GM19324 (cell line): ENCODE data around the gene CAP2.
"Not testable (repeated sequence)": the region's sequence is repeated elsewhere in the genome, so short reads cannot be mapped to it uniquely, and the experiment has no call there.

ENCODE experiments used
- ATAC-seq: cut with Tn5 transposase; IDR thresholded peaks from one replicate; pipeline ENCODE4 v1.9.1; 2021; ENCODE audit warnings: mild to moderate bottlenecking, moderate library complexity; ENCODE audit not compliant: unreplicated experiment, low FRiP score

The CAP2 gene

DNA sequence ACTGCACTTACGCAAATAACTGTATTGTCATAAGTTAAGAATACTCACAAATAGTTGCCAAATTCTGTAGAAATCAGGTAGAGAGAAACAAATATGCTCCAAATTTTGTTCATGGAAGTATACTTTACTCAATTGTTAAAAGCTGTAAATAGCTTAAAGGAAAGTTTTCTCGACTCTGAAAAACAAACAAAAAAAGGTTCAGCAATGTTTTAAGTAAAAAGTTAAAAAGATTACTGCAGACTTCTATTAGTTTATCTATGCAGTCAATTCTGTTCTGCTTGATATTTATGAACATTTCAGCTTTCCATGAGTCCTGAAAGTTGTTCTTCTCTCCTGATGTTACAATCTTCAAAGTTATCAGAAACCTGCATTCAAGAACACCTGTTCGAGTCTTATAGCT lies 169.2 kb downstream of the CAP2 start:
- no peak for ATAC-seq

DNA sequence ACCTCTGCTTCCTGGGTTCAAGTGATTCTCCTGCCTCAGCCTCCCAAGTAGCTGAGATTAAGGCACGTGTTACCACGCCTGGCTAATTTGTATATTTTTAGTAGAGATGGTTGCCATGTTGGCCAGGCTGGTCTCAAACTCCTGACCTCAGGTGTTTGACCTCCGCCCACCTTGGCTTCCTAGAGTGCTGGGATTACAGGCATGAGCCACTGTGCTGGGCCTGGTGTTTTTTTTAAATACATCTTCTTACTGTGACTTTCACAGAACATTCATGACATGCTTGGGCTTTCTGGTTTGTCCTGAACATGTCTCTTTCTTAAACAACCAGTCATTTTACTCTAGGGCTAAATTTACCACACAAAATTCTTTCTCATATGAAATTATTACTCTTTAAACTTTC lies 172.0 kb downstream of the CAP2 start:
- no peak for ATAC-seq

DNA sequence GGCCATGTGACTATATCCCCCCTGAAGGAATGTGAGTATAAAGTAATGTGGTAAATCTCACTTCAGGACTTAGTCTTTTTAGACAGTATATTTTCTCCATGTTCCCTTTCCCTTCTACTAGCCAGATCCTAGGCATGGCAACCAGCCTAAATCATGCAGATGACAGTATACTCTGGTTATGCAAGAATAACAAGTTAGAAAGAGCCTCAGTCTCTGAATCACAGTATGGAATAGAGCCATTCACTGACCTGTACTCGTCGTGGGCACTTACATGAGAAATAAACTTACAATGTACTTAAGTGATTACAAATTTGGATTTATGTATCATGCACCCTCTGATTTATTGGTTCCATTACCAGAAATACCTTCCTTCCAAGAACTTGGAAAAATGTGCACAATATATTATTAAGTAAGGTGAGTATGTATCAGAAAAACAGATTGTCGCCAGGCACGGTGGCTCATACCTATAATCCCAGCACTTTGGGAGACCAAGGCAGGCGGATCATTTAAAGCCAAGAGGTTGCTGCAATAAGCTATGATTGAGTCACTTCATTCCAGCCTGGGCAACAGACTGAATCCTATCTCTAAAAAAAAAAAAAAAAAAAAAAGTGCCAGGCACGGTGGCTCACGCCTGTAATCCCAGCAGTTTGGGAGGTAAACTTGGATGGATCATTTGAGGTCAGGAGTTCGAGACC lies 181.6 kb downstream of the CAP2 start:
- ATAC-seq, result no peak

DNA sequence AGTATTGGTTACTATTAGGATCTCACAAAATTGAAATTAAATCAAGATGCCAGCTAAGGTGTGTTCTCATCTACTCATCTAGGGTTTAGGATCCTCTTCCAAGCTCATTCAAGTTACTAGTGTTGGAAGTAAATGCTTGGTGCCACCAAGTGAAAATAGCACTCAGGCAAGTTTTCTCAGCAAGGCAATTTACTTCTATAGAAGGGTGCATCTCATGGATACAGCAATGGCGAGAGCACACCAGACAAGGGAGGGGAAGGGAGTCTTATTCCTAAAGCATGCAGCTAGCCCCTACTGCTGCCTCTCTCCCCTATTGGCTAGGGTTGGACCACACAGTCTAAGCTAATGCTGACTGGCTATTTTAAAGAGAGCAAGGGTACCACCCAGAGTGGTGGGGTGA lies 183.7 kb downstream of the CAP2 start:
- no peak for ATAC-seq

DNA sequence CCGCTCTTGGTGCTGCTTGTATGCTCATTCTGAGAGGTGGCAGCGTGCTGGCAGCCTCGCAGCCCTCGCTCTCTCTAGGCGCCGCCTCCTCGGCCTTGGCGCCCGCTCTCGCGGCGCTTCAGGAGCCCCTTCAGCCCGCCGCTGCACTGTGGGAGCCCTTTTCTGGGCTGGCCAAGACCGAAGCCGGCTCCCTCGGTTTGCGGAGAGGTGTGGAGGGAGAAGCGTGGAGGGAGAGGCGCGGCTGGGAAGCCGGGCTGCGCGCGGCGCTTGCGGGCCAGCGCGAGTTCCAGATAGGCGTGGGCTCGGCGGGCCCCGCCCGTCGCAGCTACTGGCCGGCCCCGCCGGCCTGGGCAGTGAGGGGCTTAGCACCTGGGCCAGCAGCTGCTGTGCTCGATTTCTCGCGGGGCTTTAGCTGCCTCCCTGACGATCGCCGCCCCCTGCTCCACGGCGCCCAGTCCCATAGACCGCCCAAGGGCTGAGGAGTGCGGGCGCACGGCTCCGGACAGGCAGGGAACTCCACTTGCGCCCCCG lies 187.2 kb downstream of the CAP2 start:
- ATAC-seq, result no peak

DNA sequence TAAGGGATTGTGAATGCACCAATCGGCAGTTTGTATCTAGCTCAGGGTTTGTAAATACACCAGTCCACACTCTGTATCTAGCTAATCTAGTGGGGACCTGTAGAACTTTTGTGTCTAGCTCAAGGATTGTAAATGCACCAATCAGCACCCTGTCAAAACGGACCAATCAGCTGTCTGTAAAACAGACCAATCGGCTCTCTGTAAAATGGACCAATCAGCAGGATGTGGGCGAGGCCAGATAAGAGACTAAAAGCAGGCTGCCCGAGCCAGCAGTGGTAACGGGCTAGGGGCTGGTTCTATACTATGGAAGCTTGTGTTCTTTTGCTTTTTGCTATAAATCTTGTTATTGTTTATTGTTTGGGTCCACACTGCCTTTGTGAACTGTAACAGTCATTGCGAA lies 187.9 kb downstream of the CAP2 start:
- ATAC-seq, result not testable (repeated sequence)

DNA sequence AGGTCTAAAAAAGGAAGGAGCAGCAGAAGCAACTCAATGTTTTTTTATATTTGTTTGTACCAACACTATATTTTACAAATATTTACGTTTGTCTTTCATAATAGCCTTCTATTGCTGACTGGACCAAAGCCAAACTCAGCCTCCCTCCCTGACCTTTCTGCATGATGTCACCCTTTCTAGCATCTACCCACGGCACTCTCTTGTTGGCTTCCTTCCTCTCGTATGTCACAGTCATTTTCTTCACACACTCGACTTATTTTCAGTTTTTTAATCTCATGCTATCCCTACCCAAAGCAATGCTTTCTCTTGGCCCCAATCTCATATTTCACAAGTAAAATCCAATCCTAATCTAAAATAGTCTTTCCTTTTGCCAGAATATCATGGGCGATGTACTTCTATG lies 190.4 kb downstream of the CAP2 start:
- no peak for ATAC-seq

DNA sequence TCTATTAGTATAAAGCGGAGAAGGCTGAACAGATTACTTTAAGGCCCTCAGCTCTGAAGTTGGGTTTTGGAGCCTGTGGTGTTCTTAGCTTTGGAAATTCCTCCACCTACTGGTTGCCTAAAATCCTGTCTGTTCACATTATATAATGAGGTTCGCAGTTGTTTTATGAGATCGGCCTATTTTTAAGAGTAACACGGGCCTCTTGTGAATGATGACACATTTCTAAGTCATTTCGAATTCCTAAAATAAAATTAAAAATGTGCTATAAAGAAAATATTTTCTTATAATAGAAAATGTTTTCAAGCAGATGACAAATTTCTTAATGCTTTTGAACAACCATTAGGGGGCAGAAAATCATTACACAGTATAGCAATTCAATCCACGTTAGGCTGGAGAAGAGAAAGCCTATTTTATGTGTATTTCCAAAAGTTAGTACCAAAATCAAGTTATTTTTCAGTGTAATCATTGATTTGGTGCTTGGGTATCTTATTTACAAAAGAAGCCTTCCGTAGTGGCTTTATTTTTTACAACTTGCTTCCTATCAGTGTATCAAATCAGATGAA lies 190.9 kb downstream of the CAP2 start:
- no peak for ATAC-seq

DNA sequence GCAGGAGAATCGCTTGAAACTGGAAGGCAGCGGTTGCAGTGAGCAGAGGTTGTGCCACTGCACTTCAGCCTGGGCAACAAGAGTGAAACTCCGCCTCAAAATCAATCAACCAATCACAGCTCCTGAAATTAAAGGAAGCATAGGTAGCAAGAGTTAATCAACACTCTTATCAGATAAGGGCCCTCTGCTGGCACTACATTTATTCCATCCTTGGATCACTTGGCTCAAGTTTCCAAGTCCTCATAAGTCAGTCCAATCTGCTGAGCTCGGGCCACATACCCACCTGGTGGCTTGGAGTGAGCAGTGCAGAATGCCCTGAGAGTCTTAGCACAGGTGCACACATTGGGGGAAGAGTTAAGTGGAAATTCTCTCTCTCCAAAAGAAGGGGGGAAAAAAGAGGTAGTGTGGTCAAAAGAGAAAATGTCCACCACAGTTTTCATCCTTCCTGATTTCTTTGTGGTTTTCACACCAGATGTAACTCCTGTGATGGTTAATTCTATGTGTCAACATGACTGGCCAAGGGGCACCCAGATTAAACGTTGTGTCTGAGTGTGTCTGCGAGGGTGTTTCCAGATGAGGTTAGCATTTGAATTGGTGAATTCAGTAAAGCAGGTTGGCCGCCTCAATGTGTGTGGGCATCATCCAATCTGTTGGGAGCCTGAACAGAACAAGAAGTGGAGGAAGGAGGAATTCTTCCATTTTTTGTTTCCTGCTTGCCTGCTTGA lies 192.5 kb downstream of the CAP2 start:
- no peak for ATAC-seq

DNA sequence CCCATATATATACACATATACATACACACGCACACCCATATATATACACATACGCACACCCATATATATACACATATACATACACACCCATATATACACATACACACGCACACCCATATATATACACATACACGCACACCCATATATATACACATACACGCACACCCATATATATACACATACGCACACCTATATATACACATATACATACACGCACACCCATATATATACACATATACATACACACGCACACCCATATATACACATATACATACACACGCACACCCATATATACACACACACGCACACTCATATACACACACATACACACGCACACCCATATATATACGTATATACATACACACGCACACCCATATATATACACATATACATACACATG lies 193.2 kb downstream of the CAP2 start:
- ATAC-seq, result not testable (repeated sequence)

DNA sequence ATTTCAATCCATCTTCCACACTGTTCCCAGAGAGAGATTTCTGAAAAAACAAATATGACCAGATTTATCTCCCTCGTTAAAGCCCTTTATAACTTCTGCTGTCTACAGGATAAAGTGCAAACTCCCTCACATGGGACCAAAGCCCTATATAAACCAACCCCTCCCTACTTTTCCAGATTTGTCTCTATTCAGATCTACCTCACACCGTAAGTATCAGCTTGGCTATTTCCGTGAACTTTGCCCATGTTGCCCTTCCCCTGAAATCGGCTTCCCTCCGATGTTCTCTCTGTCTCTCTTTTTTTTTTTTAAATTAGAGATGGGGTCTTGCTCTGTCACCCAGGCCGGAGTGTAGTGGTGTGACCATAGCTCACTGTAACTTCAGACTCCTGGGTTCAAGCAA lies 194.6 kb downstream of the CAP2 start:
- ATAC-seq, result no peak

DNA sequence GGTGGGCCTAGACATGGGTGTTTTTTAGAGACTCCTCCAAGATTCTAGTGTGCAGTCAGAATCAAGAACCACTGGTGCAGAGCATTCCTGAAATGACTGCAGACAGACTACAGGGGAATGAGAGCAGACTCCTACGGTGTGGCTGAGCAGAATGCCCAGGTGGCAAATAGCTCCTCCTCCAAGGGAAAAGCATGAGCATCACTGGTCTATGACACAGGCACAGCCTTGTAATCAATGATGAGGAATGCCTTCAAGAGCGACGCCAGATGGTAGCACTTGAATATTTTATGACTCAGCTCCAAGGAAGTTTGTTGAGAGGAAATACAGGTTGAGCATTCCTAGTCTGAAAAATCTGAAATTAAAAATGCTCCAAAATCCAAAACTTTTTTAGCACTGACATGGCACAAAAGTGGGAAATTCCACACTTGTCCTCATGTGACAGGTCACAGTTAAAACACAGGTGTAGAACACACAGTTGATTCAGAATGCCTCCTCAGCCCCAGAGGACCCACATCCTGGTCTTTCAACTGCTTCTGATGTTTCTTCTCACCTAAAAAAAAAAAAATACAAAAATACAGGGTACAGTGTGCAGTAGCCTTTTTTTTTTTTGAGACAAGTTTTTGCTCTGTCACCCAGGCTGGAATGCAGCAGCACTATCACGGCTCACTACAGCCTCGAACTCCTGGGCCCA lies 196.2 kb downstream of the CAP2 start:
- ATAC-seq, result no peak

DNA sequence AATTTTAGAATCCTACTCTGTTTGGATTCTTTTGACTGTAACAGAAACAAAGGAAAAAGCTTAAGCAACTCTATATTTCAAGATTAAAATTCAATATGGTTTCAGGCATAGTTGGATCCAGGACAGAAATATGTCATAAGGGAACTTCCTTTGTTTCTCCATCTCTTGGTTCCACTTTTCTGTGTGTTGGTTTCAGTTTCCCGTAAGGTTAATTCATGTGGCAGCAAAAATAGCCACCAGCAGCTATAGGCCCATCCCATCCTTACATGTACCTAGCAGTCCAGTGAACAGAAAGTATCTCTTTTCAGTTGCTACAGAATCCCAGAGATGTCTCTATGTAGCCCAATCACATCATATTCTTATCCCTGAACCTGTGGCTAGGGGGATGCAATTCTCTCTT lies 197.9 kb downstream of the CAP2 start:
- ATAC-seq, result no peak

DNA sequence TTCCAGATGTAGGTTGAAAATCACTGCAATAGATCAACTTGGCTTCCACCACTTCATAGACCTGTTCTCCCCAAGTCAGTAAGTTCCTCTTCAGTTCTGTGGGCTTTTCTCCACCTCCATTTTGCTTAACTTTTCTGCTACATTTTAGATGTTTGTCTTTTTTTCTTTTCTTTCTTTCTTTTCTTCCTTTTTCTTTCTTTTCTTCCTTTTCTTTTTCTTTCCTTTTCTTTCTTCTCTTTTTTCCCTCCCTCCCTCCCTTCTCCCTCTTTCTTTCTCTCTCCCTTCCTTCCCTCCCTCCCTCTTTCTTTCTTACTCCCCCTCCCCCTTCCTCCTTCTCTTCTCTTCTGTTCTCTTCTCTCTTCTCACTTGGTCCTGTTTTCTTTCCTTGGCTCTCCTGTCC lies 199.9 kb downstream of the CAP2 start:
- no peak for ATAC-seq

DNA sequence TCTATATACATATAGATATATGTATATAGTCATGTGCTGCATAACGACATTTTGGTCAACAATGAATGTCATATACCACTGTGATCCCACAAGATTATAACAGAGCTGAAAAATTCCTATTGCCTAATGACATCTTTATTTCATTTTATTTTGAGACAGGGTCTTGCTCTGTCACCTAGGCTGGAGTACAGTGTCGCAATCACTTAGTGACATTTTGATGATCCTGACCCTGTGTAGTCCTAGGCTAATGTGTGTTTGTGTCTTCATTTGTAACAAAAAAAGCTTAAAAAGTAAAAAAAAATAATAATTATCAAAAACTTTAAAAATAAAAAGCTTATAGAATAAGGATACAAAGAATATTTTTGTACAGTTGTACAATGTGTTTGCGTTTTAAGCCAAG lies 202.7 kb downstream of the CAP2 start:
- no peak for ATAC-seq

DNA sequence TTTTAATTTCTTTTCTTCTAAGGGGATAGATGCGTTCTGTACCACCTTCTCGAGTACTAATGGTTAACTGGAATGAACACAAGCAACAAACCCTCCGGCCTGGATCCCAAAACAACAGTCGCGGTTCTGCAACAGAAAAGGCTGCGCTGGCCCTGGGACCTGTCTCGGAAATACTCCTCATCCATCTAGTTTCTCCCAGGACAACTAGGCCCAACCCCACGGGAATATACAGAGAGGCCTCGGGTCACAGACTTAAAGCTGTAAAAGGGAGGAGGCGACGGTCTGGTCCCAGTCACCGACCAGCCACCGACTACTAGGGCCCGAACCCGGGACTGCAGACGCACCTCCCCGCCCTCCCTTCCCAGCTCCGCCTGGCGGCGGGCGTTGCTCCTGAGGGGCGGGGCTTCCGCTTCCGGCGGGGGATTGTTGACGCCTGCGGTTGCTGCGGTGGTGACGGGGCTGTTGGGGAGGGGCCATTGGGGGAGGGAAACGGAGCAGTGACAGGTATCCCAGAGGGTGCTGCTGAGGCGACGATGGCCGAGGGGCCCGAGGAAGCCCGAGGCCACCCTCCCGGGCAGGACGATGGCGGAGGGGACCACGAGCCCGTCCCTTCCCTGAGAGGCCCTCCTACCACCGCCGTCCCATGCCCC lies 206.6 kb downstream of the CAP2 start, which contains the start of gene FAM8A1:
Gene FAM8A1, plus strand, starts transcription at position 426 of the 650 bp plus-strand sequence. Its CDS starts 108 bp downstream, at position 534.
- ATAC-seq, result peak; percentile 96

DNA sequence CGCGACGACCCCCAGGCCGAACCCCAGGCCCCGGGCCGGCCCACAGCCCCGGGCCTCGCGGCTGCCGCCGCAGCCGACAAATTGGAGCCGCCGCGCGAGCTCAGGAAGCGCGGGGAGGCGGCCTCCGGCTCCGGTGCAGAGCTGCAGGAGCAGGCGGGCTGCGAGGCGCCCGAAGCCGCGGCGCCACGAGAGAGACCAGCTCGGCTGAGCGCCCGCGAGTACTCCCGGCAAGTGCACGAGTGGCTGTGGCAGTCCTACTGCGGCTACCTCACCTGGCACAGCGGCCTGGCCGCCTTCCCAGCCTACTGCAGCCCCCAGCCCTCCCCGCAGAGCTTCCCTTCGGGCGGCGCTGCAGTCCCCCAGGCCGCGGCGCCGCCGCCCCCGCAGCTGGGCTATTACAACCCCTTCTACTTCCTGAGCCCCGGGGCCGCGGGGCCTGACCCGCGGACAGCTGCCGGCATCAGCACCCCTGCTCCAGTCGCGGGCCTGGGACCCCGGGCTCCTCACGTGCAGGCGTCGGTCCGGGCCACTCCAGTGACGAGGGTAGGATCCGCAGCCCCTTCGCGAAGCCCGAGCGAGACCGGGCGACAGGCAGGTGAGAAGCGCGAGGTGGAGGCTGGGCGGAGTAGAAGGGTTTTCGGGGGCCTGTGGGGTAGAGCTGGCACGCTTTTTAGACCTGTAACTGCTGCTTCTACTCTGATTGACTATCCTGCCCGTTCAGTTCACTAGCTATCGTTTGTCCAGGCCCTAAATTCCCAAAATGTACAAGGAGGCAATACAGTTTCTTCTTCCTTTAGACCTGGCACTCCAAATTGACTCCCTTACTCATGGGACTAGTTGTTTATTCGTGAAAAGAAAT lies 207.4 kb downstream of the CAP2 start:
- ATAC-seq, result peak; percentile 61

DNA sequence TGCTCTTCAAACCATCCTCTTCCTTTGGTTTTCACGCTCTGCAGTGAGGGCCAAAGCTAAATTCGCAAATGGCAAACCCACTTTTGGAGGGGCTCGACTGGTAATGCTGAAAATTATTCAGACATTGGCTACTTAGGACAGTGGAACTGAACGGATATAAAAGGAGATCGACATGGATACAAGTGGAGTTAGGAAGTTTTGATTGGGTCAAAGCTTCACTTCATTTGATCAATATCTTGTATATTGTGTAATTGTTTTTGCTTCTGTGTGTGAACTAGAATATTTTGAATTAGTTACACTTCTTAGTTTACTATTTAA lies 207.9 kb downstream of the CAP2 start:
- no peak for ATAC-seq

DNA sequence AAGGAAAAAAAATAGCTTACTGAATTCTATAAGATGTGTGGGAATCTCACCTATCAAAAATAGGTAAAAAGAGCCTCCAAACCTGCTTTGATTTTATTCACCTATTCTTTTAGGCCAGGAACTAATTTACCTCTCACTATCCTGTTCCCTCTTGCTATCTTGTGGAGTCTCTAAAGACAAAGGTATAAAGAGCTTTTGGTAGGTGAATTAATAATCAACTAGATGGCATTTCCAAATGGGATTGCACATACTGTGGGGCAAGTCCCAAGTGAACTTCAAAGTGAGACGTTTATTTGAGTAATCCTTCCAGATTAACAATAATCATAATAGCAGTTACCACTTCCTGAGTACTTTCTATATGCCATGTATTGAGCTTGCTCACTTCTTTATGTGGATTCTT lies 209.5 kb downstream of the CAP2 start:
- no peak for ATAC-seq

DNA sequence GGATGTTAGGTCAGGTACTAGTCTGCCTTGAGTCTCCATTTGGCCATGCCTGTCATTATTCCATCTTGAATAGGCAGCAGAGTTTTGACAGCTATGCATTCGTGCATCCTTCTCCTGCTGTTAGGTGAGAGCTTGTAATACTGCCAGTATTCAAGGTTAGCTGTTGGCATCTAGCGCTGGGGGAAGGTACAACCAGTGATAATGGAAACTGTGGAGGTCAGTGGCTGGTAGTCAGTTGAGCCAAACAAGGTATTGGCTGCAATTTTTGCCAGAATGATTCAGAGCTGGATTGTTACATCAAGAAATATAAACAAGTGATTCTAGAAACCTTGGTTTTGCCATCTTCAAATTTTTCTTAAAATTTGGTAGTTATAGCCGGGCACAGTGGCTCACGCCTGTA lies 213.2 kb downstream of the CAP2 start:
- no peak for ATAC-seq
